HTR-8/SVneo (cell line): Measurements from ENCODE around the gene ADK.
"Not testable (repeated sequence)": the region's sequence is repeated elsewhere in the genome, so short reads cannot be mapped to it uniquely, and the experiment has no call there.

Source experiments
- DNase-seq: peaks from one replicate; pipeline ENCODE4 v3.0.0; 2011; ENCODE audit warnings: low spot score, mixed read lengths; ENCODE audit not compliant: insufficient read length
- FAIRE-seq: peaks from 2 replicates; lab custom pipeline; 2011; peaks lifted over from hg19 to GRCh38; lab: Jason Lieb, UNC

Gene ADK

GRCh38 chr10:74150990-74151878 lies at the start of gene ADK:
Gene ADK, plus strand, starts transcription at chr10:74151221. Its CDS starts 58 bp downstream, at chr10:74151279.
- DNase-seq (peak; percentile 97), FAIRE-seq (peak; percentile 94)

- FAIRE-seq (no peak), DNase-seq (peak; percentile 28)
Observed at GRCh38 chr10:74103560-74104258, 47.3 kb upstream of the ADK start.

GRCh38 chr10:74104480-74104879 lies 46.5 kb upstream of the ADK start:
- no peak for FAIRE-seq
- no peak for DNase-seq

- FAIRE-seq (no peak), DNase-seq (no peak)
Observed at GRCh38 chr10:74104996-74105395, 46.0 kb upstream of the ADK start.

GRCh38 chr10:74107391-74107790 lies 43.6 kb upstream of the ADK start:
- FAIRE-seq (no peak), DNase-seq (no peak)

- FAIRE-seq (no peak), DNase-seq (no peak)
Observed at GRCh38 chr10:74109452-74109851, 41.6 kb upstream of the ADK start.

GRCh38 chr10:74110120-74110519 lies 40.9 kb upstream of the ADK start:
- FAIRE-seq (no peak), DNase-seq (no peak)

- DNase-seq = no peak
- FAIRE-seq = no peak
Observed at GRCh38 chr10:74111799-74112198, 39.2 kb upstream of the ADK start.

- FAIRE-seq (no peak), DNase-seq (no peak)
Observed at GRCh38 chr10:74113546-74113945, 37.5 kb upstream of the ADK start.

- DNase-seq = no peak
- FAIRE-seq = no peak
Observed at GRCh38 chr10:74114041-74114448, 37.0 kb upstream of the ADK start.

GRCh38 chr10:74117738-74118137 lies 33.3 kb upstream of the ADK start:
- DNase-seq (no peak), FAIRE-seq (no peak)

GRCh38 chr10:74118804-74119203 lies 32.2 kb upstream of the ADK start:
- no peak for FAIRE-seq
- DNase-seq = no peak

- FAIRE-seq = no peak
- no peak for DNase-seq
Observed at GRCh38 chr10:74120911-74121310, 30.1 kb upstream of the ADK start.

- FAIRE-seq = no peak
Observed at GRCh38 chr10:74121368-74121767, 29.7 kb upstream of the ADK start.

GRCh38 chr10:74122060-74122459 lies 29.0 kb upstream of the ADK start:
- no peak for DNase-seq
- no peak for FAIRE-seq

More at GRCh38 chr10:74121368-74121767, 29.7 kb upstream of the ADK start:
- no peak for DNase-seq

GRCh38 chr10:74123081-74123480 lies 27.9 kb upstream of the ADK start:
- DNase-seq = no peak
- no peak for FAIRE-seq

GRCh38 chr10:74133923-74134820 lies 16.8 kb upstream of the ADK start:
- no peak for DNase-seq
- FAIRE-seq = no peak

- no peak for DNase-seq
- no peak for FAIRE-seq
Observed at GRCh38 chr10:74135452-74135851, 15.6 kb upstream of the ADK start.

GRCh38 chr10:74137992-74138391 lies 13.0 kb upstream of the ADK start:
- DNase-seq = no peak
- FAIRE-seq = no peak

- not testable (repeated sequence) for FAIRE-seq, DNase-seq
Observed at GRCh38 chr10:74138596-74138995, 12.4 kb upstream of the ADK start.
